PC-3 (cell line): ENCODE measurements around the gene MLLT3. TPM values are rescaled to one million over a fixed set of nuclear protein-coding genes. Genes with fewer than 3 reads are reported as not detected.

Source experiments
- ATAC-seq: fragments of 200-7000 bp; cut with Tn5 transposase; 2 replicates; pipeline ENCODE4 v1.9.1; 2020; ENCODE audit warnings: mild to moderate bottlenecking, moderate library complexity
- BruUV-seq: library from RNA; stranded (reverse); fragments of 400-500 nt; replicated peaks from 2 replicates; lab custom pipeline; 2021; lab: Mats Ljungman, UMichigan
- CTCF ChIA-PET: fragments of 300-600 bp; sonication (Branson Sonifier 250); formaldehyde crosslinking; loops from one replicate; lab custom pipeline; 2022; ENCODE audit warnings: antibody characterized with exemption; lab: Charles Lee
- POLR2A ChIA-PET: fragments of 300-600 bp; sonication (Branson Sonifier 250); formaldehyde crosslinking; loops from one replicate; lab custom pipeline; 2022; ENCODE audit warnings: antibody characterized with exemption; ENCODE audit not compliant: unreplicated experiment; lab: Charles Lee
- DNase-seq: peaks from one replicate; pipeline ENCODE4 v3.0.0-alpha.2; 2015
- H2AFZ ChIP-seq: fragments of 300-600 bp; sonication (generic); 2 replicates; pipeline ENCODE4 v1.6.0; 2016; ENCODE audit warnings: antibody characterized with exemption, low read length
- H3F3A ChIP-seq: fragments of 300-600 bp; sonication (generic); one replicate; pipeline ENCODE4 v1.6.0; 2017; ENCODE audit warnings: antibody characterized with exemption, low read length, control low read depth, mild to moderate bottlenecking; ENCODE audit not compliant: unreplicated experiment
- H3K27ac ChIP-seq: fragments of 300-600 bp; sonication (generic); 2 replicates; pipeline ENCODE4 v1.5.1; 2016; ENCODE audit warnings: mild to moderate bottlenecking, low read length
- H3K27me3 ChIP-seq: fragments of 300-600 bp; sonication (generic); 2 replicates; pipeline ENCODE4 v1.6.1; 2016; ENCODE audit warnings: low read length, mixed read lengths
- H3K36me3 ChIP-seq: fragments of 300-600 bp; sonication (generic); 2 replicates; pipeline ENCODE4 v1.6.1; 2016; ENCODE audit warnings: low read depth, mixed run types, low read length, mixed read lengths
- H3K4me1 ChIP-seq: fragments of 300-600 bp; sonication (generic); 2 replicates; pipeline ENCODE4 v1.5.1; 2016; ENCODE audit warnings: low read length; ENCODE audit not compliant: insufficient read depth
- H3K4me2 ChIP-seq: fragments of 300-600 bp; sonication (generic); 2 replicates; pipeline ENCODE4 v1.6.0; 2016; ENCODE audit warnings: low read length
- H3K4me3 ChIP-seq: fragments of 300-600 bp; sonication (generic); 2 replicates; pipeline ENCODE4 v1.5.1; 2016; ENCODE audit warnings: mild to moderate bottlenecking, low read length, mixed read lengths
- H3K79me2 ChIP-seq: fragments of 300-600 bp; sonication (generic); 2 replicates; pipeline ENCODE4 v1.6.1; 2017; ENCODE audit warnings: low read length, mixed read lengths
- H3K9ac ChIP-seq: fragments of 300-600 bp; sonication (generic); 2 replicates; pipeline ENCODE4 v1.6.0; 2016; ENCODE audit warnings: mild to moderate bottlenecking, low read length
- H3K9me2 ChIP-seq: fragments of 300-600 bp; sonication (generic); replicated peaks from 2 replicates; pipeline ENCODE4 v1.6.1; 2016; ENCODE audit warnings: mixed run types, low read length, mixed read lengths
- H3K9me3 ChIP-seq: fragments of 300-600 bp; sonication (generic); 2 replicates; pipeline ENCODE4 v1.6.1; 2016; ENCODE audit warnings: low read length, mixed read lengths
- H4K20me1 ChIP-seq: fragments of 300-600 bp; sonication (generic); 2 replicates; pipeline ENCODE4 v1.6.1; 2016; ENCODE audit warnings: low read length, mixed read lengths
- EZH2 ChIP-seq: fragments of 300-600 bp; sonication (generic); IDR thresholded peaks from one replicate; pipeline ENCODE4 v1.6.1; 2017; ENCODE audit warnings: antibody characterized with exemption, mild to moderate bottlenecking, low read length; ENCODE audit not compliant: unreplicated experiment
- EZH2phosphoT487 ChIP-seq: fragments of 300-600 bp; sonication (generic); IDR thresholded peaks from 2 replicates; pipeline ENCODE4 v1.6.1; 2018; ENCODE audit warnings: mild to moderate bottlenecking, antibody characterized with exemption, low read length, borderline replicate concordance
- intact Hi-C: fragments of 100-400 bp; cut with micrococcal nuclease; formaldehyde crosslinking; loops from 2 replicates; pipeline ENCODE4 v1.9.0; 2023
- total RNA-seq: library from RNA; depleted of rRNA; stranded (reverse); fragments of >200 nt; gene quantifications from 2 replicates; pipeline ENCODE4 v1.2.3, GENCODE V29; 2014
- TF ChIP-seq, protein P1 (sequence below): fragments of 300-600 bp; sonication (generic); conservative IDR thresholded peaks from 2 replicates; pipeline ENCODE4 v1.5.1; 2017; ENCODE audit warnings: antibody characterized with exemption, low read depth, mild to moderate bottlenecking, low read length

MLLT3 gene
- total RNA-seq, 1 experiment from 2014 or later = 7.1 TPM

GRCh38 chr9:20623021-20623747 lies 885 bp upstream of the MLLT3 start:
- Histone ChIP-seq H3F3A (peaks cover 4% of the 10 kb centered on the region), H3K9me2 (no peaks in the 10 kb centered on the region), H3K4me2 (peak overlapping the region; percentile 91), H3K4me1 (peaks cover 19% of the 10 kb centered on the region), H4K20me1 (no peaks in the 10 kb centered on the region), H3K79me2 (no peaks in the 10 kb centered on the region), H3K27me3 (no peaks in the 10 kb centered on the region), H3K27ac (no peak overlapping the region), H3K9me3 (no peaks in the 10 kb centered on the region), H3K4me3 (peak overlapping the region; percentile 87), H2AFZ (peak overlapping the region; percentile 89), H3K9ac (peak overlapping the region; percentile 42), H3K36me3 (no peaks in the 10 kb centered on the region)
- ATAC-seq = no peak
- ChIA-PET CTCF (interaction anchor here (0.5 to 1.3 kb wide), 4 partner anchors 11 to 318 kb away, joined by 4 to 6 read pairs (median 4); no protein-coding TSS in a partner anchor), POLR2A (interaction anchor here (0.7 to 0.8 kb wide), 2 partner anchors 65 to 245 kb away, joined by 8 to 16 read pairs; no protein-coding TSS in a partner anchor)
- TF ChIP-seq EZH2 = no peak
- no peak for TF ChIP-seq EZH2phosphoT487
- TF ChIP-seq, protein P1, sequence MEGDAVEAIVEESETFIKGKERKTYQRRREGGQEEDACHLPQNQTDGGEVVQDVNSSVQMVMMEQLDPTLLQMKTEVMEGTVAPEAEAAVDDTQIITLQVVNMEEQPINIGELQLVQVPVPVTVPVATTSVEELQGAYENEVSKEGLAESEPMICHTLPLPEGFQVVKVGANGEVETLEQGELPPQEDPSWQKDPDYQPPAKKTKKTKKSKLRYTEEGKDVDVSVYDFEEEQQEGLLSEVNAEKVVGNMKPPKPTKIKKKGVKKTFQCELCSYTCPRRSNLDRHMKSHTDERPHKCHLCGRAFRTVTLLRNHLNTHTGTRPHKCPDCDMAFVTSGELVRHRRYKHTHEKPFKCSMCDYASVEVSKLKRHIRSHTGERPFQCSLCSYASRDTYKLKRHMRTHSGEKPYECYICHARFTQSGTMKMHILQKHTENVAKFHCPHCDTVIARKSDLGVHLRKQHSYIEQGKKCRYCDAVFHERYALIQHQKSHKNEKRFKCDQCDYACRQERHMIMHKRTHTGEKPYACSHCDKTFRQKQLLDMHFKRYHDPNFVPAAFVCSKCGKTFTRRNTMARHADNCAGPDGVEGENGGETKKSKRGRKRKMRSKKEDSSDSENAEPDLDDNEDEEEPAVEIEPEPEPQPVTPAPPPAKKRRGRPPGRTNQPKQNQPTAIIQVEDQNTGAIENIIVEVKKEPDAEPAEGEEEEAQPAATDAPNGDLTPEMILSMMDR = no peak
- peak; percentile 23 for DNase-seq
- BruUV-seq = no TSS peak
- intact Hi-C loops = loop anchor here (5.0 kb wide), 3 partner anchors 201 to 359 kb away; no protein-coding TSS in a partner anchor

DNA sequence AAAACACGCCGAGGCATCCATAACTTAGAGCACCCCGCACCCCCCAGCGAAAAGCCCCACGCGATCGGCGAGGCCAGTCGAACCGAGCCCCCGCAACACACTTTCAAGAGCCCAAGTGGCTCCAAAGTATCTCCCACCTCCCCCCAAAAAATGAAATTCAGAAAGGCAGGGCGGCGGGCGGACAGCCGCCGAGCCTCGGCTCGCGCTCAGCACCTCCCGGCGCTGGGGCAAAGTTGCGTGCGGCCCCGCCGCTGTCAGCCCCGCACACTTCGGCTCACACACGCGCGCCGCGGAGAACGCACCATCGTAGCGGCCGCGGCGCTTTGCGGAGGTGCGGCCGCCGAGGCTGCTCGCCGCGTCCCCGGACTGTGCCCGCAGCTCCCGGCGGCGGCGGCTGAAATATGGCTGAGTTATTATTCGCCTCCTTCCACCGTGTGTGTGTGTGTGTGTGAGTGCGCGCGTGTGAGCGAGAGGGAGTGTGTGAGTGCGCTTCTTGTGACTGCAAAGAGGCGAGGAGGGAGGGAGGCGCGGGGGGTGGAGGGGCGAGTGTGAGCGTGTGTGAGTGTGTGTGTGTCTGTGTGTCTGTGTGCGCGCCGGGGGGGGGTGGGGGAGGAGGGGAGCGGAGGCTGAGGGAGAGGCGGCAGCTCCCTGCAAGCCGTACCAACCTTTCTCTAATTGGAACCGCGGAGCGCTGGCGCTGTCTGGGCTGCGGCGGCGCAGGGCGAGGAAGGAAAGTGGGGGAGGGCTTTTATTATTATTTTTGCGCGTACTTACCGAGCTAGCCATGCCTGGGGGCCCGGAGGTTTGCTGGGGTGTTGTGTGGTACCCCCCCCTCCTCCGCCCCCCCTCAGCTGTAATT lies 599 bp downstream of the MLLT3 start:
- DNase-seq = peak; percentile 26
- H2AFZ ChIP-seq = peak overlapping the region; percentile 89
- no peaks in the 10 kb centered on the region for H3K36me3 ChIP-seq
- H3K9me3 ChIP-seq = no peaks in the 10 kb centered on the region
- ChIA-PET CTCF (interaction anchor here (0.7 to 1.3 kb wide), 5 partner anchors 10 to 330 kb away, joined by 4 to 13 read pairs (median 4); no protein-coding TSS in a partner anchor), POLR2A (interaction anchor here (0.6 to 0.8 kb wide), 5 partner anchors 58 to 180 kb away, joined by 3 to 9 read pairs (median 4); no protein-coding TSS in a partner anchor)
- TF ChIP-seq EZH2 (no peak), EZH2phosphoT487 (no peak)
- TF ChIP-seq, protein P1 = no peak
- peaks cover 9% of the 10 kb centered on the region for H3F3A ChIP-seq
- H4K20me1 ChIP-seq = no peaks in the 10 kb centered on the region
- H3K9ac ChIP-seq = peak overlapping the region; percentile 72
- peak; percentile 26 for ATAC-seq
- peak overlapping the region; percentile 91 for H3K4me2 ChIP-seq
- no peaks in the 10 kb centered on the region for H3K79me2 ChIP-seq
- H3K27ac ChIP-seq = peak overlapping the region; percentile 45
- BruUV-seq = no TSS peak
- H3K27me3 ChIP-seq = no peaks in the 10 kb centered on the region
- no peaks in the 10 kb centered on the region for H3K9me2 ChIP-seq
- intact Hi-C loops = loop anchor here (5.0 kb wide), 3 partner anchors 199 to 361 kb away; no protein-coding TSS in a partner anchor
- peak overlapping the region; percentile 87 for H3K4me3 ChIP-seq
- peaks cover 30% of the 10 kb centered on the region for H3K4me1 ChIP-seq
